ENCODE data around the gene NRG4.
"Not testable (repeated sequence)": the region's sequence is repeated elsewhere in the genome, so short reads cannot be mapped to it uniquely, and the experiment has no call there.

Gene NRG4

DNA sequence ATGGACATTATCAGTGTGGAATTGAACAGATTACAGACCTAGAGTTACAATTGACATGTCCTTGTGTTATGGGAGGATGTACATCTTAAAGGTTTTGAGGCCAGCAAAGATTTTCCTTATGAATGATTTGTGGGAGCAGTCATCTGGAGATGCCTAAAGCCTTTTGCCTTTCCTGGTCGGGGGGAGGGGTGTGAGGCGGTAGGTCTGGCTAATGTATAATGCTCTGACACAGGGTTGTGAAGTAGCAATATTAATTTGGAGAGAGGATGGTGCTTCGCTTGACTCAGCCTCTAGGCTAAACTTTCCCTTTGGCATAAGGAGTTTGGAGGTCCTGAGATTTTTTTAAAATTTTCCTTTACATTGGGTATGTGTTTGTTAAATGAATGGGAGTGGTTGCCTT is 85.3 kb downstream of the NRG4 start:
- DNase-seq (ENCODE audit: low spot score), result no peak

DNA sequence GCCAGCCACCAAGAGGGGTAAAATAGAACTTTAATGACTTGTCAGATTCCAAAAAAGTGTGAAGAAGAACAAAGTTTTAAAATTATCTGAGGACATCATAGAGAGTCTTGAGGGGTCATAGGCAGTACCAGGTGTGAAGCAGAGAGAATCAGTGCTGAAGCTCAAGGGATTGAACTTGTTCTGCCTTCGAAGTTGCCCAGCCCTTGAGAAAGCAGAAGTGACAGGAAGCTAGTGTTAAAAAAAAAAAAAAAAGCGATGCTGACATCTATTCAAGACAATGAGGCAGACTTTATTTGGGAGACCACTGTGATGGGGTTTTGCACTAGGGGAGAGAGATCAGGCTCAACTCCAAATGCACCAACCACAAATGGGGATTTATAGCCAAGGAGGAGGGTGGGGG is 86.8 kb downstream of the NRG4 start:
- no peak for DNase-seq (ENCODE audit: low spot score)

DNA sequence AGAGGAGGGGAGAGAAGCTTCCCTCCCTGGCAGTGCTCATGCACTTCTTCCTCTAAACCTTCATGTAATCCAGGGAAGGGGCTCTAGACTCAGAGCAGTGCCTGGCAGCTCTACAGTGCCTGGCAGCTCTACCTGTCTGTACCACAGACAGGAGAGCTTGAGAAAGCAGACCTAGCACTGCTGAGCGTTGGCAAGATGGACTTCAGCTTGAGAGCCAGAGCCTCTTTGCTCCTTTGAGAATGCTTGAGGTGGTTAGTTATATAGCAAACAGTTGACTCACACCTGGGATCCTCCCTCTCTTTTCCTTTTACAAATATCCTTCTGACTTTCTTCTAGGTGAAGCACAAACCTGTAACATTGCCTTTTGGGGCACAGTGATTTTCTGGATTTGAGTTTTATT is 87.6 kb downstream of the NRG4 start:
- DNase-seq (ENCODE audit: low spot score), result no peak

DNA sequence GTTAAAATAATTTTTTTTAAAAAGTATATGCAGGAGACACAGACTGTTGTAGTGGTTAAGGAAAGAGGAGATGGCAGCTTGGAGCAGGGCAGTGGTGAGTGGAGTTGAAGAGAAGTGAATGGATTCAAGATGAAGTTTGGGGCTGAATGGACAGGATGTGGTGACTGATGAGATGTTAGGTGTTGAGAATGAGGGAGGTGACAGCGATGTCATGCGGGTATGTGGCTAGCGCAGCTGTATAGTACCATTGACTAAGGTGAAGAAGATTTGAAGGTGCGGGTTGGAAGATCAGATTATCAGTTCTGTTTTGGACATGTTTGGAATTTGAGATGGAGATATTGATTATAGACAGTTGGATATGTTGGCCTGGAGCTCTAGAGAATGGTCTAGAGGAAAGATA is 88.5 kb downstream of the NRG4 start:
- no peak for DNase-seq (ENCODE audit: low spot score)

- DNase-seq (ENCODE audit: low spot score), result peak; percentile 62
Measured at GRCh38 chr15:75921732-75922703, 90.2 kb downstream of the NRG4 start.

DNA sequence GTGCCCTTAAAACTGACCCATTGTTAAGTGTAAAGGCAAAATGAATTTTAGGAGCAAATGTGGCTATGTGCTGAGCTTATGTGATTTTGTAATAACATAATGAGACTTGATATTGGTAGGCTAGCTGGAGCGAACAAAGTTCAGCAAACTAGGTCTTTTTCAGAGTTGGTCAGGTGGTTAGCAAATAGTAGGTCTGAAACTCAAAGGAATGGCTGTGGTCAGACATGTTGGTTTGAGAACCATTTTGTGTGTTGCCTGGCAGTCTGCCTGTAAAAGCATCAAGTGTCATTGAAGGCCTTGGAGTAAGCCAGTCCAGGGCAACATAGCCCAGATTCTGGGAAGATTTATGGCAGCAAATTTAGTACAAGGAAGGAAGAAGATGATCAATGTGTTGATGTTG is 92.1 kb downstream of the NRG4 start:
- no peak for DNase-seq (ENCODE audit: low spot score)

DNA sequence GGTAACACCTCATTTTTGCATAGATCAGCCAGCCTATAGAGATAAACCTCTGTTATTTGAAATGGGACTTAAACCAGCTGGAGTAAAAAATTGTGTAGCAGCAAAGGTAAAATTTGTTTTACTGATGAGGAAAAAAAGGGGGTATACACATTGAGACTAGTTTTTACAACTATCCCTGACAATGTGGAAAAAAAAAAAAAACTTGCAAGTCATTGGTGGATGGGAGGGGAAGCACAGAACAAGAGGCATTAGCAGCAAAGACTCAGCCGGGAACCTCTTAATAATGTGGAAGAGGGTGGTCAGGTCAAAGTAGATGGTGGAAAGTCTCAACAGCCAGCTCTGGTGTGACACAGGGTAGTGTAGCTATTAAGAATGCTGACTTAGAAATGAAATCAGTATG is 94.1 kb downstream of the NRG4 start:
- no peak for DNase-seq (ENCODE audit: low spot score)

- DNase-seq (ENCODE audit: low spot score), result no peak
Measured at GRCh38 chr15:75916978-75917377, 95.2 kb downstream of the NRG4 start.

GRCh38 chr15:75910355-75910754 is 101.9 kb downstream of the NRG4 start:
- DNase-seq (ENCODE audit: low spot score), result not testable (repeated sequence)

DNA sequence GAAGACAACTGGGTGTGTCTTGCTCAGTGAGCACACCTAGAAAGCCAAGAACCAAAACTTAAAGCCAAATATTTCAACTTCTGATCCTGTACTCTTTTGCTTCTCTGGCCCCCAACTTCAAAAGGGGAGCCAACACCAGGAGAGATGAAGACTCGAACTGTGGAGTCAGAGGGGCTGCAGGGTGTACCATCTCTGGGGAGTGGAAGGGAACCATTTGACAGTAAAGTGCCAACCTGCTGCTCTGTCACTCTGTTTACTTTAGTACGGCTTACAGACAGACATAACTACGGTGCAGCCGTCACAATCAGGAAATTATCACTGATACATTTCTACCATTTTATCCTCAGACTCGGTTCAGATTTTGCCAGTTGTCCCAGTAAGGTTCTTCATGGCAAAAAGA is 107.0 kb downstream of the NRG4 start:
- DNase-seq (ENCODE audit: low spot score), result no peak

- peak; percentile 82 for DNase-seq (ENCODE audit: low spot score)
Measured at GRCh38 chr15:75903331-75904239, 108.6 kb downstream of the NRG4 start, which contains the start of gene FBXO22. Gene FBXO22 (plus strand): TSS chr15:75903878. CDS start chr15:75903964, 86 bp downstream.

GRCh38 chr15:75902129-75902557 is 110.1 kb downstream of the NRG4 start:
- DNase-seq (ENCODE audit: low spot score), result no peak

DNA sequence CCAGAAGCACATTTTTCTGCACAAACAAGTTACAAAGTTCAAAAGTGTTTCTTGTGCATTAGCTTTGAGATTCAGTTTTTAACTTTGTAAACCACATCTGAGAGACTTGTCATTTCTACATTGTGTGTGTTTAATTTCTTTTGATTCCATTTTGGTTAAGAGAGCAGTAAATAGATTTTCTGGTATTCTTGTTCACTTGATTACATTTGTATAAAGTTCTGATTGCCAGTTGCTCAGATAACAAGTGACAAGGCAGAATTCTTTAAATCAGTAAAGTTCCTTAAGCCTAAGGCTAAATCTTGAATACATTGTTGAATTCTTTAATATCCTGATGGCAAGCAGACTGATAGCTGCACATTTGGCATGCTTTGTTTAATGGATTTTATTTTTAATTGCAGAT is 111.6 kb downstream of the NRG4 start:
- no peak for DNase-seq (ENCODE audit: low spot score)

GRCh38 chr15:75895731-75896130 is 116.5 kb downstream of the NRG4 start:
- no peak for DNase-seq (ENCODE audit: low spot score)

GRCh38 chr15:75891895-75892294 is 120.3 kb downstream of the NRG4 start:
- DNase-seq (ENCODE audit: low spot score), result no peak

Measured in hematopoietic multipotent progenitor cell treated with erythropoietin and hydrocortisone succinate and interleukin-3 and kit ligand, for 17 days (in vitro differentiated cells).